Measurements from ENCODE around the gene PARP9.

PARP9 gene

GRCh38 chr3:122484985-122485384 is 79.1 kb downstream of the PARP9 start:
- no peak for DNase-seq (ENCODE audit: low read depth in 2 of 2)

- no peak for DNase-seq (ENCODE audit: low read depth in 2 of 2)
Observed at GRCh38 chr3:122481390-122481789, 82.7 kb downstream of the PARP9 start.
